CD14-positive monocyte (primary cell): ENCODE results near the gene HAVCR2. TPM values are rescaled to one million over a fixed set of nuclear protein-coding genes. Genes with fewer than 3 reads are reported as not detected.
A peak's percentile ranks its signal among the peaks of the same experiment; 100 is the strongest.

ENCODE experiments used
- DNase-seq, 3 donors: peaks; one replicate each; pipeline ENCODE4 v3.0.0-alpha.2; 2011 to 2022
- H2AFZ ChIP-seq: 2 replicates; pipeline ENCODE4 v1.6.0; 2012; ENCODE audit warnings: mild to moderate bottlenecking, low read depth, low read length, inconsistent platforms; ENCODE audit not compliant: insufficient read depth, poor library complexity, severe bottlenecking
- H3K27ac ChIP-seq, 2 donors: 1 replicate in 1 of 2; 2 replicates in 1 of 2; pipeline ENCODE4 v1.5.1; 2012 to 2013; ENCODE audit warnings: low read length in 2 of 2, control low read depth in 1 of 2, inconsistent platforms in 1 of 2, low read depth in 1 of 2, mild to moderate bottlenecking in 1 of 2
- H3K27me3 ChIP-seq, 2 donors: one replicate each; pipeline versions ENCODE4 v1.6.0 to v1.6.1; 2011 to 2013; ENCODE audit warnings: low read length in 2 of 2; ENCODE audit not compliant: control insufficient read depth in 2 of 2, insufficient read depth in 2 of 2
- H3K36me3 ChIP-seq, 2 donors: replicated peaks in 1 of 2; 1 replicate in 1 of 2; 2 replicates in 1 of 2; pipeline versions ENCODE4 v1.5.1 to v1.6.1; 2012 to 2013; ENCODE audit warnings: low read length in 2 of 2, control low read depth in 1 of 2, inconsistent platforms in 1 of 2, mild to moderate bottlenecking in 1 of 2; ENCODE audit not compliant: insufficient read depth in 2 of 2, control insufficient read depth in 1 of 2
- H3K4me1 ChIP-seq, 2 donors: 1 replicate in 1 of 2; 2 replicates in 1 of 2; pipeline versions ENCODE4 v1.5.1 to v1.6.1; 2012 to 2013; ENCODE audit warnings: low read length in 2 of 2, control low read depth in 1 of 2, inconsistent platforms in 1 of 2, mild to moderate bottlenecking in 1 of 2, moderate library complexity in 1 of 2; ENCODE audit not compliant: insufficient read depth in 2 of 2, control insufficient read depth in 1 of 2
- H3K4me2 ChIP-seq: replicated peaks from 2 replicates; pipeline ENCODE3; 2012; ENCODE audit warnings: low read length, moderate library complexity, mild to moderate bottlenecking; ENCODE audit not compliant: poor library complexity, severe bottlenecking; ENCODE audit errors: extremely low read depth
- H3K4me3 ChIP-seq, 3 experiments: fragments of 200-600 bp in 1 of 3; sonication (generic) in 1 of 3; replicated peaks in 1 of 3; 1 replicate in 2 of 3; 2 replicates in 1 of 3; pipeline ENCODE4 v1.5.1; 2011 to 2013; ENCODE audit warnings: low read length in 3 of 3, mild to moderate bottlenecking in 3 of 3, control low read depth in 2 of 3, low read depth in 2 of 3, inconsistent platforms in 1 of 3, moderate library complexity in 1 of 3
- H3K79me2 ChIP-seq: 2 replicates; pipeline ENCODE4 v1.6.0; 2012; ENCODE audit warnings: mild to moderate bottlenecking, control low read depth, inconsistent platforms, low read length, moderate library complexity; ENCODE audit not compliant: insufficient read depth
- H3K9ac ChIP-seq: 2 replicates; pipeline ENCODE4 v1.6.0; 2017; ENCODE audit warnings: low read length, mild to moderate bottlenecking; ENCODE audit not compliant: insufficient read depth, poor library complexity, severe bottlenecking
- H3K9me3 ChIP-seq, 2 donors: replicated peaks in 1 of 2; 1 replicate in 1 of 2; 2 replicates in 1 of 2; pipeline versions ENCODE4 v1.5.1 to v1.6.1; 2012 to 2013; ENCODE audit warnings: low read length in 2 of 2, control low read depth in 1 of 2; ENCODE audit not compliant: control insufficient read depth in 1 of 2, insufficient read depth in 1 of 2
- H4K20me1 ChIP-seq: 2 replicates; pipeline ENCODE4 v1.6.0; 2012; ENCODE audit warnings: mild to moderate bottlenecking, low read length, control low read depth, moderate library complexity; ENCODE audit not compliant: insufficient read depth
- H3K27ac Mint-ChIP-seq, 7 donors: one replicate each; pipeline ENCODE4 v1.8.0; 2020; ENCODE audit warnings: mild to moderate bottlenecking in 7 of 7, mixed read lengths in 7 of 7, moderate library complexity in 6 of 7, inconsistent platforms in 2 of 7
- H3K27me3 Mint-ChIP-seq, 3 donors: one replicate each; pipeline ENCODE4 v1.8.0; 2021 to 2022; ENCODE audit warnings: low read depth in 3 of 3, mild to moderate bottlenecking in 3 of 3, mixed read lengths in 3 of 3, moderate library complexity in 3 of 3, inconsistent platforms in 1 of 3
- H3K36me3 Mint-ChIP-seq, 2 donors: one replicate each; pipeline ENCODE4 v1.8.0; 2020; ENCODE audit warnings: mixed read lengths in 2 of 2, inconsistent platforms in 1 of 2, mild to moderate bottlenecking in 1 of 2
- H3K4me1 Mint-ChIP-seq: one replicate; pipeline ENCODE4 v1.8.0; 2020; ENCODE audit warnings: mild to moderate bottlenecking, mixed read lengths
- H3K4me3 Mint-ChIP-seq, 2 donors: one replicate each; pipeline ENCODE4 v1.8.0; 2020; ENCODE audit warnings: mild to moderate bottlenecking in 2 of 2, mixed read lengths in 2 of 2, moderate library complexity in 1 of 2
- H3K9me3 Mint-ChIP-seq, 7 donors: one replicate each; pipeline ENCODE4 v1.8.0; 2020 to 2022; ENCODE audit warnings: mixed read lengths in 7 of 7, mild to moderate bottlenecking in 6 of 7, moderate library complexity in 6 of 7, inconsistent platforms in 2 of 7
- WGBS: methylation state at CpG from one replicate; pipeline ENCODE4 v1.1.5; 2013; ENCODE audit warnings: missing lambda C conversion rate; ENCODE audit not compliant: insufficient coverage; 5-methylcytosine and 5-hydroxymethylcytosine counted together
- intact Hi-C, 2 donors: fragments of 100-400 bp; cut with micrococcal nuclease; formaldehyde crosslinking; loops; one replicate each; pipeline versions ENCODE4 v1.15.0 to v1.15.1; 2023
- polyA plus RNA-seq, 3 donors: library from polyadenylated mRNA; depleted of rRNA in 1 of 3; unstranded in 2 of 3; stranded (reverse) in 1 of 3; fragments of 300-500 nt in 2 of 3; fragments of >200 nt in 1 of 3; fragmentation: Illumina TruSeq in 2 of 3; gene quantifications; 1 replicate in 2 of 3; 2 replicates in 1 of 3; pipeline ENCODE4 v1.2.3, GENCODE V29; 2012 to 2021
- TF ChIP-seq, protein P1 (sequence below): fragments of 200-600 bp; IDR thresholded peaks from one replicate; pipeline ENCODE4 v1.8.0; 2022; ENCODE audit warnings: antibody characterized with exemption, mild to moderate bottlenecking

Gene HAVCR2
- polyA plus RNA-seq, 3 donors: 33.1 to 56.8 (median 45.0) TPM

DNA sequence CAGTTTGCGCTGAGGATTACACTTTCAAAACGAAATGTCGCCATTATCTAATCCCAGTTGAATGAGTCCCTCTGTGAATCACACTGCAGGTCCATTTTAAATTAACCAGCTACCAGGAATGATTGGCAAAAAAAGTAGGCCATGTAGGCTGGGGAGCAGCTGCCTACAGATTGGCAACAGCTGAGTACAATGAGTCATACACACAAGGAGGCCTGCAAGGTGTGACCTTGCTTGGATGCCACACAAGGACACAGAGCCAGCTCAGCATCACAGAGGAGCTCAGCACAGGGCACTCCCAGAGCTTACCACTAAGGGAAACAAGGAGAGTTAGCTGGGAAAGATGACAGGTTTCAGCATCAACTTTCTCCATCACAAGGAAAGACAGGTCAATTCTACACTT lies 62.8 kb downstream of the HAVCR2 start:
- no peak overlapping the region for H3K4me2 ChIP-seq
- H3K27ac ChIP-seq: no peak overlapping the region
- intact Hi-C loops: no loop called here
- no peaks in the 10 kb centered on the region for H4K20me1 ChIP-seq
- WGBS: 92% methylated on average over 3 of the region's 3 CpGs
- peaks cover 6% of the 10 kb centered on the region for H3K4me1 Mint-ChIP-seq
- no peaks in the 10 kb centered on the region for H3K36me3 ChIP-seq
- no peaks in the 10 kb centered on the region for H3K36me3 Mint-ChIP-seq
- no peaks in the 10 kb centered on the region for H3K9me3 ChIP-seq
- no peaks in the 10 kb centered on the region for H3K27me3 ChIP-seq
- H3K27ac Mint-ChIP-seq: peak overlapping the region in 1 of 7 donors; percentile 52
- H3K9ac ChIP-seq: no peak overlapping the region
- peaks cover 0 to 6% (median 2%) of the 10 kb centered on the region in 7 donors for H3K9me3 Mint-ChIP-seq
- TF ChIP-seq, protein P1, sequence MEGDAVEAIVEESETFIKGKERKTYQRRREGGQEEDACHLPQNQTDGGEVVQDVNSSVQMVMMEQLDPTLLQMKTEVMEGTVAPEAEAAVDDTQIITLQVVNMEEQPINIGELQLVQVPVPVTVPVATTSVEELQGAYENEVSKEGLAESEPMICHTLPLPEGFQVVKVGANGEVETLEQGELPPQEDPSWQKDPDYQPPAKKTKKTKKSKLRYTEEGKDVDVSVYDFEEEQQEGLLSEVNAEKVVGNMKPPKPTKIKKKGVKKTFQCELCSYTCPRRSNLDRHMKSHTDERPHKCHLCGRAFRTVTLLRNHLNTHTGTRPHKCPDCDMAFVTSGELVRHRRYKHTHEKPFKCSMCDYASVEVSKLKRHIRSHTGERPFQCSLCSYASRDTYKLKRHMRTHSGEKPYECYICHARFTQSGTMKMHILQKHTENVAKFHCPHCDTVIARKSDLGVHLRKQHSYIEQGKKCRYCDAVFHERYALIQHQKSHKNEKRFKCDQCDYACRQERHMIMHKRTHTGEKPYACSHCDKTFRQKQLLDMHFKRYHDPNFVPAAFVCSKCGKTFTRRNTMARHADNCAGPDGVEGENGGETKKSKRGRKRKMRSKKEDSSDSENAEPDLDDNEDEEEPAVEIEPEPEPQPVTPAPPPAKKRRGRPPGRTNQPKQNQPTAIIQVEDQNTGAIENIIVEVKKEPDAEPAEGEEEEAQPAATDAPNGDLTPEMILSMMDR: no peak
- no peaks in the 10 kb centered on the region for H3K79me2 ChIP-seq
- no peak overlapping the region for H2AFZ ChIP-seq
- H3K4me3 ChIP-seq: no peak overlapping the region
- peaks cover 0 to 1% (median 0%) of the 10 kb centered on the region in 3 donors for H3K27me3 Mint-ChIP-seq
- no peak for DNase-seq
- H3K4me3 Mint-ChIP-seq: no peak overlapping the region
- H3K4me1 ChIP-seq: no peaks in the 10 kb centered on the region

DNA sequence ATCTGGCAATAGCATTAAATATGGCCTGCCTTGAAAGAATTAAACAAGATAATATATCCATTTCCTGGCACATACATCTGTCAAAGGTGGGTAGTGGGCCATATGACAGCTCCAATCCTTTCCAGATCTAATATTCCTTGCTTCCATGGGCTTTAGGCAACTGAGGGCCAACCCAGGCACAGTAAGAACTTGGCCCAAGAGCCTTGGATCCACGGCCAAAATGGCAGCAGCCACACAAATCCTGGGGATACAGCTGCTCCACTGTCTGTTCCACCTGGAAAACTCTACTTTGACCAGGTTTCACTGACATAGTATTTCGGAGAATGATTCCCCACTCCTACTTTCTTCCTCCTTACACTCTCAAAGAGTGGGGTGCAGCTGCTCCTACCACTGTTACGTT lies 63.2 kb downstream of the HAVCR2 start:
- peaks cover 0 to 6% (median 2%) of the 10 kb centered on the region in 7 donors for H3K9me3 Mint-ChIP-seq
- no peak overlapping the region for H3K4me3 Mint-ChIP-seq
- Histone ChIP-seq H3K4me2 (no peak overlapping the region), H3K4me1 (no peaks in the 10 kb centered on the region), H3K9me3 (no peaks in the 10 kb centered on the region), H3K27me3 (no peaks in the 10 kb centered on the region), H3K27ac (no peak overlapping the region), H3K4me3 (no peak overlapping the region), H3K36me3 (no peaks in the 10 kb centered on the region), H3K9ac (no peak overlapping the region), H4K20me1 (no peaks in the 10 kb centered on the region), H2AFZ (no peak overlapping the region), H3K79me2 (no peaks in the 10 kb centered on the region)
- TF ChIP-seq, protein P1: no peak
- peaks cover 0 to 1% (median 0%) of the 10 kb centered on the region in 3 donors for H3K27me3 Mint-ChIP-seq
- no peaks in the 10 kb centered on the region for H3K36me3 Mint-ChIP-seq
- 52% methylated on average over 2 of the region's 3 CpGs for WGBS
- peaks cover 6% of the 10 kb centered on the region for H3K4me1 Mint-ChIP-seq
- intact Hi-C loops: no loop called here
- no peak overlapping the region for H3K27ac Mint-ChIP-seq
- no peak for DNase-seq
